ENCODE data around the gene GPR37.

DNA sequence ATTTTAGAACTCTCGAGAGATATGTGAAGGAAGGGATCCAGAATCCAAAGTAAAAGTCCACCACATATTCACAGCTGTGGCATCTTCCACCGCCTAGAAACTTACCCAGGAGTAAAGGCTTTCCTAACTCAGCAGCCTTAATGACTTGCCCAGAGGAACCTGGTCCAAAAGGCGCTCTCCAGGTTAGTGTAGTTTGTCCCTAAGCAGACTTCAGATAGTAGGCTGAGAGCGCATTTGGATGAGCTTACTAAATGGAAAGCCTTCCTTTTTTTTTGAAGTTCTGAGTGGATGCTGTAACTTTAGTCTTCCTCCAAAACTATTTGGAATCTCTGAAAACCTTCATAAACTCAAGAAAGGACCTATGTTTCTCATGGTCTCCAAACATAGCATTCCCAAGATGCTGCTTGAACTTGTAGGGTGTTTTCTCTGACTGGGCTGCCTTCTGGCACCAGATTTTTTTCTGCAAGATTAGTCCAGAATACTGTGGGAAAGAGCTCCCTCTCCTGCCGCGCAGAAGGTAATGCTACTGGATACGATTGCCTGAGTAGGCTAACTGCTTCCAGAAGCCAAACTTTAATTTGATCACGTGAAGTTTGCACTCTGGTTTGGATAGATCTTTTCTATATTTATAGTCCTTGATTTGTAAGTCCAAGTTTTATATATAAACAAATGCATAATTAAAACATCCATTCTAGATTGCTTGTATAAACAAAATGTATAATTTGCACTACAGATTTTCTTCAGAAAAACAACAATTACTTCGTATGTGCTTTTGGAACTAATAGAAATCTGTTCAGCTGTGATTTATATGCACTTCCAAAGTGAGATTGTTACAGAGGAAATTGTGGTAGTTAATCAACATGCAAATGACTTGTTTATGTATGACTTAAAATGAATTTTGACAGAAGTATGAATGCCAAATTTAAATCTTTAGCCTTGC, 19.6 kb upstream of the GPR37 start:
- TF ChIP-seq, protein P1, sequence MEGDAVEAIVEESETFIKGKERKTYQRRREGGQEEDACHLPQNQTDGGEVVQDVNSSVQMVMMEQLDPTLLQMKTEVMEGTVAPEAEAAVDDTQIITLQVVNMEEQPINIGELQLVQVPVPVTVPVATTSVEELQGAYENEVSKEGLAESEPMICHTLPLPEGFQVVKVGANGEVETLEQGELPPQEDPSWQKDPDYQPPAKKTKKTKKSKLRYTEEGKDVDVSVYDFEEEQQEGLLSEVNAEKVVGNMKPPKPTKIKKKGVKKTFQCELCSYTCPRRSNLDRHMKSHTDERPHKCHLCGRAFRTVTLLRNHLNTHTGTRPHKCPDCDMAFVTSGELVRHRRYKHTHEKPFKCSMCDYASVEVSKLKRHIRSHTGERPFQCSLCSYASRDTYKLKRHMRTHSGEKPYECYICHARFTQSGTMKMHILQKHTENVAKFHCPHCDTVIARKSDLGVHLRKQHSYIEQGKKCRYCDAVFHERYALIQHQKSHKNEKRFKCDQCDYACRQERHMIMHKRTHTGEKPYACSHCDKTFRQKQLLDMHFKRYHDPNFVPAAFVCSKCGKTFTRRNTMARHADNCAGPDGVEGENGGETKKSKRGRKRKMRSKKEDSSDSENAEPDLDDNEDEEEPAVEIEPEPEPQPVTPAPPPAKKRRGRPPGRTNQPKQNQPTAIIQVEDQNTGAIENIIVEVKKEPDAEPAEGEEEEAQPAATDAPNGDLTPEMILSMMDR (IDR thresholded peaks at IDR 0.05): peak; percentile 91
- TF ChIP-seq EZH2phosphoT487 (IDR thresholded peaks at IDR 0.05): no peak

Data from neural progenitor cell (in vitro differentiated cells).